ENCODE data around the gene BTBD9.
A peak's percentile ranks its signal among the peaks of the same experiment; 100 is the strongest.

- TF ChIP-seq POLR2A (IDR thresholded peaks at IDR 0.05) (no peak), CTCF (IDR thresholded peaks at IDR 0.05 in 8 of 11, conservative IDR thresholded peaks at IDR 0.05 in 3 of 11) (no peak), POLR2AphosphoS5 (IDR thresholded peaks at IDR 0.05) (peak in 1 of 3 donors; percentile 33)
These were observed 482.7 kb downstream of the BTBD9 start for GRCh38 chr6:38156818-38157565.
